ENCODE results near the gene CYP20A1.
A peak's percentile ranks its signal among the peaks of the same experiment; 100 is the strongest.
"Not testable (repeated sequence)": the region's sequence is repeated elsewhere in the genome, so short reads cannot be mapped to it uniquely, and the experiment has no call there.

The CYP20A1 gene

DNA sequence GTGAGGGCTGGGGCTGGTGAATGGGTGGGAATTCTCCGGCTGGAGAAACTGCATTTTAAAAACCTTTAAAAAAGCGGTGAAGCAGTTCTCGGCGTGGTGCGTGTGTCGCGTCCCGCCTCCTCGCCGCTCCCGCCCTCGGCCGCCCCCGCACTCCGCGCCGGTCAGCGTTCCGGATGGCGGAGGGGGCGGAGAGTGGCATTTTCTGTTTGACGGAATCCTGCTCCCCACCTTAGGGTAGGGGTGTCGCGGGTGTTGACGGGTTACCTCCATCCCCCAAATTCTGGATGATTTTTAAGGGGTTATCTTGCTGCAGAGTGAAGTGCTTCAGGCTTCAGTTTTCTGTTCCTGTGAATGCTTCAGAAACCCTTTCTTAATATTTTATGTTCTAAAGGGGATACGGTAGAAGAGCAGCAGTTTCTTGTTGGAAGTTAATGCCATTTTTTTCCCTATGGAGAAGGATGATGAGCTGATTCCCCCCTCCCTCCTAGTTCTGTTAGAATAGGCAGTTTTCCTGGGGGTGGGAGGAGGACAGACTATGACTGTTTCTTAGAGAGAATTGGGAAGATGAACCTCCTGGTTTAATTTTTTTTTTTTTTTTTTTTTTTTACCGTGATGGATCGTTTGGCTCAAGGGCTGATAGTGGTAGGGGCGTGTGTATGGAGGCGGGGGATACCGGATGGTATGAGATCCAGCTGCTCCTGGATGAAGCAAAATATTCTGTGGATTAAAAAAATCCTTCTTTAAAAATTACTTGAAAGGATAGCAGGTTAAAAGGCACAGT is 90.1 kb downstream of the CYP20A1 start:
- peak; percentile 68 for ATAC-seq
- peak overlapping the region; percentile 90 for H3K4me3 Mint-ChIP-seq
- no peaks in the 10 kb centered on the region for H3K27me3 Mint-ChIP-seq
- no peaks in the 10 kb centered on the region for H3K36me3 Mint-ChIP-seq
- peak overlapping the region; percentile 62 for H3K27ac Mint-ChIP-seq
- peaks cover 32% of the 10 kb centered on the region for H3K4me1 Mint-ChIP-seq
- no peaks in the 10 kb centered on the region for H3K9me3 Mint-ChIP-seq

DNA sequence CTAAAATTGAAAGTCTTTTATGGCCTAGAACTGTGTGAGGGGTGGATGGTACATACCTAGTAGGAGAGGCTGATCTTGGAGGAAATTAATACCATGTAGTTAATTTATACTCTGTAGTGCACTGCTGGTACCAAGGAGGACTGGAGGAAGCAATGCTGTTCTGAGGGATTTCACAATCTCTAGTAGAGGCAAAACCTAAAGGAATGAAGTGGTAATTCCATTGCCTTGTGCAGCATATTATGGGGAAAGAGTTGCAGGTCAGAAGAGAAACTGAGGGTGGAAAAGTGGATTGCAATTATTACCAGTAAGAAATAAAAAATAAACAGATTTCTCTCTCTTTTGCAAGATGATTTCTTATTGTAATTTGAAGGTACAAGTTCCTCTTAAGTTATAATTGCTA is 91.6 kb downstream of the CYP20A1 start:
- Mint-ChIP-seq H3K4me1 (peaks cover 32% of the 10 kb centered on the region), H3K36me3 (no peaks in the 10 kb centered on the region), H3K27ac (no peak overlapping the region), H3K27me3 (no peaks in the 10 kb centered on the region), H3K9me3 (no peaks in the 10 kb centered on the region), H3K4me3 (no peak overlapping the region)
- no peak for ATAC-seq

DNA sequence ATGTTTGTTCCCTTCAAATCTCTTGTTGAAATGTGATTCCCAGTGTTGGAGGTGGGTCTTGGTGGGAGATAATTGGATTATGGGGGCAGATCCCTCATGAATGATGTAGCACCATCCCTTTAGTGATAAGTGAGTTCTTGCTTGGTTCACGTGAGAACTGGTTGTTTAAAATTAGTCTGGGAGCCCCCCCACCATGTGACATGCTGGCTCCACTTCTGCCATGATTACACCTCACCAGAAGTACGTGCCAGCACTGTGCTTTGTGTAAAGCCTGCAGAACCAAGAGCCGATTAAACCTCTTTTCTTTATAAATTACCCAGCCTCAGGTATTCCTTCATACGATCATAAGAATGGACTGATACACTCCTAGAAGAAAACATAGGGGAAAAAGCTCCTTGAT is 99.5 kb downstream of the CYP20A1 start:
- no peak for ATAC-seq
- H3K9me3 Mint-ChIP-seq, result no peaks in the 10 kb centered on the region
- no peak overlapping the region for H3K27ac Mint-ChIP-seq
- H3K4me1 Mint-ChIP-seq, result no peaks in the 10 kb centered on the region
- H3K27me3 Mint-ChIP-seq, result no peaks in the 10 kb centered on the region
- H3K4me3 Mint-ChIP-seq, result no peak overlapping the region
- H3K36me3 Mint-ChIP-seq, result peaks cover 11% of the 10 kb centered on the region

DNA sequence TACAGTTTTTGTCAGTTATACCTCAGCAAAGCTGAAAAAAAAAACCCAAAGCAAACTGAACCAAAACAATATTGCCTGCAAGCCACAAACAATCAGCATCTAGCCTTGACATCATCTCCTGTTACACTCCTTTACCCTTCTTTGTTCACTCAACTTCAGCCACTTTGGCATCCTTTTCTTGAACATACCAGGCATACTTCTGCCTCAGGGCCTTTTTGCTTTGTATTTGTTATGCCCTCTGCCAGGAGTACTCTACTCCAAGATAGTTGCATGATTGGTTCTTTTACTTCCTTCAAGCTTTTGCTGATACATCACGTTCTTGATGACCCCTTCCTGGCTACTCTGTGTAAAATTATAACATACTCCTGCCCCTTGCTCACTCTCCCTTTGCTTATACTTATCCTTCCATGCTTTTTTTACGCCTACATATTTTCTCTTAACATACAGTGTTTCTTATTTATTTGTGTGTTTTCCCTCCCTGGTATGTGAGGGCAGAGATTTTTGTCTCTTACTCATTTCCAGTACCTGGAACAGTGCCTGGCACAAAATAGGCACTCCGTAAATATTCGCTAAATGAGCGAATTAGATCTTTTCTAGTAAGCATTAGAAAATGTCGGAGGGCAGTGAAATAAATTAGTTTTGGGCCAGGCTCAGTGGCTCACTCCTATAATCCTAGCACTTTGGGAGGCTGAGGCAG is 102.1 kb downstream of the CYP20A1 start:
- Mint-ChIP-seq H3K27ac (no peak overlapping the region), H3K9me3 (no peaks in the 10 kb centered on the region), H3K27me3 (no peaks in the 10 kb centered on the region), H3K36me3 (peaks cover 22% of the 10 kb centered on the region), H3K4me1 (no peaks in the 10 kb centered on the region), H3K4me3 (no peak overlapping the region)
- ATAC-seq, result no peak

DNA sequence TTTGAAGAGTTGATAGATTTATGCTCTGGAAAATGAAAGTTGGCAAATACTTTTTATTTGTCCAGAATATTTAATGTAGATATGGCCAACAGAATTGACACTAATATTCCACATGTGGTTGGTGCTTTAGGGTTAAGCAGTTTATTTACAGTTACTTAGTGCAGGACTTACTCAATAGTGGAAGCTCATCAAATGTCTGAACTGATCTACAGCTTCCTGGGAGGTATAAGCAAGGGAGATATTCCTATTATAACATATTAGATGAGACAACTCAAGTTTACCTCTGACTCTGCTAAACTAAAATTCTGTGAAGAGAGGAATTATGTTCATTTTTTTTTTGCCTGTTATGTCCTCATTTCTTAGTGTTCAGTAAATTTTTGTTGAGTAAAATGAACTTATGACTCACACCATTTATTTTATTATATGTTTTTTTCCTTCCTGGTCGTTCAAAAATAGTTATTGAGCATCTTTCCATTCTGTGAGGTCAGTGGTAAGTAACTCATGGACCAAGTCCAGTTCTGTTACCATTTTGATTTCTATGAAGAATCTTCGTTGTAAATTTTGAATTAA is 103.0 kb downstream of the CYP20A1 start:
- no peak overlapping the region for H3K4me3 Mint-ChIP-seq
- H3K4me1 Mint-ChIP-seq, result no peaks in the 10 kb centered on the region
- no peak for ATAC-seq
- H3K27me3 Mint-ChIP-seq, result no peaks in the 10 kb centered on the region
- peaks cover 18% of the 10 kb centered on the region for H3K36me3 Mint-ChIP-seq
- H3K27ac Mint-ChIP-seq, result no peak overlapping the region
- no peaks in the 10 kb centered on the region for H3K9me3 Mint-ChIP-seq

DNA sequence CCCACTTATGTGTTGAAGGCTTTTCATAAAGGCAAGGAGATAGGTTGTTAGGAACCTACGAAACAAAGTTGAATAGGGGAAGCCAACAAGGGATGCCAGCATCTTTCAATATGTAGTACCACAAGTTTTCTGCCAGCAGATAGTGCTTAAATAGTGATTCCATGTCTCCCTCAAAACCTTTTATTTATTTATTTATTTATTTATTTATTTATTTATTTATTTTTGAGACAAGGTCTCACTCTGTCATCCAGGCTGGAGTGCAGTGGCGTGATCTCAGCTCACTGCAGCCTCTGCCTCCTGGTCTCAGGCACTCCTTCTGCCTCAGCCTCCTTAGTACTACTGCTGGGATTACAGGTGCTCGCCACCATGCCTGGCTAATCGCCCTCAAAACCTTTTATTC is 103.6 kb downstream of the CYP20A1 start:
- not testable (repeated sequence) for H3K4me3 Mint-ChIP-seq, H3K27me3 Mint-ChIP-seq, H3K27ac Mint-ChIP-seq, H3K9me3 Mint-ChIP-seq, H3K4me1 Mint-ChIP-seq, ATAC-seq
- peaks cover 18% of the 10 kb centered on the region for H3K36me3 Mint-ChIP-seq

DNA sequence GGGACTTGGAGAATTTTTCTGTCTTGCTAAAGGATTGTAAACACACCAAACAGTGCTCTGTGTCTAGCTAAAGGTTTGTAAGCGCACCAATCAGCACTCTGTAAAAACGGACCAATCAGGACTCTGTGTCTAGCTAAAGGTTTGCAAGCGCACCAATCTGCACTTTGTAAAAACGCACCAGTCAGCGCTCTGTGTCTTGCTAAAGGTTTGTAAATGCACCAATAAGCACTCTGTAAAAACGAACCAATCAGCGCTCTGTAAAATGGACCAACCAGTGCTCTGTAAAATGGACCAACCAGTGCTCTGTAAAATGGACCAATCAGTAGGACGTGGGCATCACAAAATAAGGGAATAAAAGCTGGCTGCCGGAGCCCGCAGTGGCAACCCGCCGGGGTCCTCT is 105.8 kb downstream of the CYP20A1 start:
- Mint-ChIP-seq H3K4me1 (no peaks in the 10 kb centered on the region), H3K9me3 (no peaks in the 10 kb centered on the region), H3K36me3 (peaks cover 12% of the 10 kb centered on the region), H3K27ac (no peak overlapping the region), H3K4me3 (no peak overlapping the region), H3K27me3 (no peaks in the 10 kb centered on the region)
- no peak for ATAC-seq

DNA sequence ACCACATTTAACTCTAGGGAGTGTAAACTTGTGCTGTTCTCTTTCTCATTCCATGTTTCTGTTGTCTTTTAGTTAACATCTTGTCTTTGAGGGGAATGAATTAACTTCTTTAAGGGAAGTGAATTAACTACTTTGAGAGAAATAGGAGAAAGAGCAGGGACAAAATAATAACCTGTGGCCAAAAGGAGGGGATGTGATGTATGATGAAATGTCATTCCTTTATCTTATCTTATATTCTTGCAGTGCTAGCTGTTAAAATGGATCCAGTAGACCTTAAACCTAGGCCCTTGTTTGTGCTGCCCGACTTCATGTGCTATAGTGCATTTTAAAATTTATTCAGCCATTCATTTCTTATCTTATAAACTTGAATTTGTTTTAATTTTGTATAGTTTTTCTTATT is 107.8 kb downstream of the CYP20A1 start:
- H3K9me3 Mint-ChIP-seq, result no peaks in the 10 kb centered on the region
- ATAC-seq, result no peak

DNA sequence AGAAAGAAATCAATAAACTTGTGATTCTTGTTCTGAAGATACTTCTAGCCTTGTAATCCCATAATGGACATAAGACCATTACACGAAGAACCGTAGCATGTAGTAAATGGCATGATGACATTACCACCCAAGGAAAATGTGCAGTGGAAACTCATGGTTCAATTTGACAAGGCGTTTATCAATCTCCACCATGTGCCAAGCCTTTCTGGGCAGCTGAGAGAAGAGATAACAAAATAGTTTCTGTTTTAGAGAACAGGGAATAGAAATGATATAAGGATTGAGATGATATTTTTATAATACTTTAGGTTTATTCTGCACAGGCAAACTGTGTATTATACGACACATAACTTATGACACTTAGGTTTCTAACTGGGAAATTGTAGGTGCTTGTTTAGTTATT is 108.6 kb downstream of the CYP20A1 start:
- Mint-ChIP-seq H3K4me3 (no peak overlapping the region), H3K27me3 (no peaks in the 10 kb centered on the region), H3K9me3 (no peaks in the 10 kb centered on the region), H3K4me1 (no peaks in the 10 kb centered on the region), H3K27ac (no peak overlapping the region), H3K36me3 (peaks cover 12% of the 10 kb centered on the region)
- ATAC-seq, result no peak

More for the DNA sequence above, 107.8 kb downstream of the CYP20A1 start:
- Mint-ChIP-seq H3K36me3 (peaks cover 12% of the 10 kb centered on the region), H3K4me1 (no peaks in the 10 kb centered on the region), H3K27me3 (no peaks in the 10 kb centered on the region), H3K27ac (no peak overlapping the region), H3K4me3 (no peak overlapping the region)

DNA sequence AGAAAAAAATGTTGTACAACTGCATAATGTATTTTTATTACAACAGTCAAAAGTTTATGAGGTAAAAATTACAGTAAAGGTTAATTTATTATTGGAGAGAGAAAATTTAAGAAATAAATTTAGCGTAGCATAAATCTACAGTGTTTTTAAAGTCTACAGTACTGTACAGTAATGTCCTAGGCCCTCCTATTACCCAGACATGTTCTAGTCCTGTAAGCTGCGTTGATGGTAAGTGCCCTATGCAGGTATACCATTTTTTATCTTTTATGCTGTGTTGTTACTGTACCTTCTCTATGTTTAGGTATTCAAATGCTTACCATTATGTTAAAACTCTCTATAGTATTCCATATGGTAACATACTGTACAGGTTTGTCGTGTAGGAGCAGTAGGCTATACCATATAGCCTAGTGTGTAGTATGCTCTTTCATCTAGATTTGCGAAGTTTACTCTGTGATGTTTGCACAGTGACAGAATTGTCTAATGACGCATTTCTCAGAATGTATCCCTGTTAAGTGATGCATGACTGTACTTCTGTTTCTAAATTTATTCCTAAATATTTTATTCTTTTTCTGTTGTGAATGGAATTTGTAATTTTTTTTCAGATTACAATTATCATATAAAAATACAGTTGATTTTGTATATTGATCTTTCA is 113.9 kb downstream of the CYP20A1 start:
- H3K9me3 Mint-ChIP-seq, result peaks cover under 1% of the 10 kb centered on the region
- no peak for ATAC-seq
- H3K4me1 Mint-ChIP-seq, result no peaks in the 10 kb centered on the region
- no peak overlapping the region for H3K4me3 Mint-ChIP-seq
- no peaks in the 10 kb centered on the region for H3K27me3 Mint-ChIP-seq
- no peak overlapping the region for H3K27ac Mint-ChIP-seq
- H3K36me3 Mint-ChIP-seq, result peaks cover 2% of the 10 kb centered on the region

DNA sequence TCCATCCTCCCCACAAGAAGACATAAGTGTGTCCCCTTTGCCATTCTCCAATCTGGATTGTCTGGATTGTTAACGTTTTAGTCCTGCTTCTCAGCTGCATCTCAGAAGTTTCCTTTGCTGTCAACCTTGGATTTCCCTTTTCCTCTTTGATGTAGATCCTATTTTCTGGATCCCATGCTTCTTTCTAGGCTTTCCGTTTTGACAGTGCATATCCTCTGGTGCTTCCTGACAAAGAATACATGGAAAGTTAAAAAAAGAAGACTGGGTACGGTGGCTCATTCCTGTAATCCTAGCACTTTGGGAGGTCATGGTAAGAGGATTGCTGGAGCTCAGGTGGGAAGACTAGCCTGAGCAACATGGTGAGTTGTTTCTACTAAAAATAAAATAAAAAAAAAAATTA is 116.1 kb downstream of the CYP20A1 start:
- Mint-ChIP-seq H3K4me1 (no peaks in the 10 kb centered on the region), H3K4me3 (no peak overlapping the region), H3K27me3 (no peaks in the 10 kb centered on the region), H3K27ac (no peak overlapping the region), H3K36me3 (peaks cover 14% of the 10 kb centered on the region), H3K9me3 (peaks cover 2% of the 10 kb centered on the region)
- ATAC-seq, result no peak

Data from stimulated activated memory B cell treated with anti-CD40 and anti-IgM and Interleukin-4, amounts not matched to agents 10 μg/mL and 1 μg/mL and 100 μg/mL, for 72 hours (primary cell).